GM12872 (cell line): ENCODE data around the gene GRB10.

Source experiments
- TF ChIP-seq, protein P1 (sequence below): IDR thresholded peaks from 3 replicates; pipeline ENCODE4 v1.5.1; 2011; ENCODE audit warnings: low read depth, mild to moderate bottlenecking, low read length, moderate library complexity; ENCODE audit not compliant: insufficient read depth

Gene GRB10

DNA sequence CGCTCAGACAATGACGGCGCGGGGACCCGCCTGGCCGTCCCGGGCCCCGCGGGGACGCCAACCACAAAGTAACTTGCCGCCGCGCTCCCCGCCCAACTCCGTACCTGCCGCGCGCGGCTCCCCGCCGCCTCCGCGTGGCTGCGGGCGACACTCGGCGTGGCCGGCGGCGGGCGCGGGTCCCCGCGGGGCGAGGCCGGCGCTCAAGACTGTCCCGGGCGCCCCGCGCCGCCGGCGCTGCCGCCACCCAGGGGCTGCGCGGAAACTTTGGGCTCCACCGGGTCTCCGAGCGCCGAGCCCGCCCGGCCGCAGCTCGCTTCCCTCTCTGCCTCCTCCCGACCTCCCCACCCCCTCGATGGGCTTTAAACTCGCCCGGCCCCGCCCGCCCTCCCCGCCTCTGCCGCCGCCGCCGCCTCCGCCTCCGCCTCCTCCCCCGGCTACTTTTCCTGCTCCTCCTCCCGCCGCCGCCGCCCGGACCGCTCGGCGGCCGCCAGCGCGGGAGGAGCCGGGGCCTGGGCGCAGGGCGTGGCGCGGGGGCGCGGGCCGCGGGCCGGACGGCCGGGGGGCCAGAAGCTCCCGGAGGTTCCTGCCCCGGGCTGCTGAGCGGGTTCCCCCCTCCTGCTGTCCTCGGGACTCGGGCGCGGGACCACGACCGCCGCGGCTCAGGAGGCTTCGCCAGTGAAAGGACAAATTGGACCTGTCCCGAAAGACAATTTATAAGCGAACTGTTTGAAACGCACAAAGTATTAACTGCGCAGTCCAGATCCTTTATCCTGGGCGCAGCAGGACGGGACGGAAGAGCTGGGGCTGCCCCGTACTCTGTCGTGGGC is 10.6 kb upstream of the GRB10 start:
- TF ChIP-seq, protein P1, sequence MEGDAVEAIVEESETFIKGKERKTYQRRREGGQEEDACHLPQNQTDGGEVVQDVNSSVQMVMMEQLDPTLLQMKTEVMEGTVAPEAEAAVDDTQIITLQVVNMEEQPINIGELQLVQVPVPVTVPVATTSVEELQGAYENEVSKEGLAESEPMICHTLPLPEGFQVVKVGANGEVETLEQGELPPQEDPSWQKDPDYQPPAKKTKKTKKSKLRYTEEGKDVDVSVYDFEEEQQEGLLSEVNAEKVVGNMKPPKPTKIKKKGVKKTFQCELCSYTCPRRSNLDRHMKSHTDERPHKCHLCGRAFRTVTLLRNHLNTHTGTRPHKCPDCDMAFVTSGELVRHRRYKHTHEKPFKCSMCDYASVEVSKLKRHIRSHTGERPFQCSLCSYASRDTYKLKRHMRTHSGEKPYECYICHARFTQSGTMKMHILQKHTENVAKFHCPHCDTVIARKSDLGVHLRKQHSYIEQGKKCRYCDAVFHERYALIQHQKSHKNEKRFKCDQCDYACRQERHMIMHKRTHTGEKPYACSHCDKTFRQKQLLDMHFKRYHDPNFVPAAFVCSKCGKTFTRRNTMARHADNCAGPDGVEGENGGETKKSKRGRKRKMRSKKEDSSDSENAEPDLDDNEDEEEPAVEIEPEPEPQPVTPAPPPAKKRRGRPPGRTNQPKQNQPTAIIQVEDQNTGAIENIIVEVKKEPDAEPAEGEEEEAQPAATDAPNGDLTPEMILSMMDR, result no peak

DNA sequence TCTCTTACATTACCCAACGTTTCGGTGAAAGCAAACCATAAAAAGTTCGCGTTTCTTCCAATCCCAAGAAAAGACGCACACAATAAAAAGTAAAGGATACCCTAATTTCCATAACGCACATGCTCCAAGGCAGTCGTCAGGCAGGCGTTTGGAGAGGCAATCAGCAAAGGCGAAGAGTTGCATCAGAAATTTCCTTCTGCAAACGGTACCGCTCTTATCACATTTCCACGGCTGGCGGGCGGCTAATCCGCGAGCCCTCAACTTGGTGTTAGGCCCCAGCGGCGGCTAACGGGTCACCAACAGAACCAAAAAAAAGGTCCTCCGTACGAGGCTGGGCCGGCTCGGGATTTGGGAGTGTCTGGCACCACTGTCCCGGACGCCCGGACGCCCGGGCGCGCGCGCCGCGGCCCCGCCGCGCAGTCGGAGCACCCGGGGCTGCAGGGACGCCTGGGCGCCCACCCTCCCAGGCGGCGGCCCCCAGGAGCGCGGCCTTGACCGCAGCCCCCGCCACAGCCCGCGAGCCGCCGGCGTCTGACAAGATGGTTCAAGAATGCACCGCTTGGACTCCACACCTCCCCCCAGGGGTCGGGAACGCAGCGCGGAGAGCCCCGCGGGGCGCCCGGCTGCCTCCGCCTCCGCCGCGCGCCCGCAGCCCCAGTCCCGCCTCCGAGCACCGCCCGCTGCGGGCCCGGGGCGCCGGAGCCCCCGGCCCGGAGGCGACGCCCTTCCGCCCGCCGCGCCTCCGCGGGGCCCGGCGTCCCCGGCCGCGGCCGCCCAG is 9.8 kb upstream of the GRB10 start:
- TF ChIP-seq, protein P1, result no peak

DNA sequence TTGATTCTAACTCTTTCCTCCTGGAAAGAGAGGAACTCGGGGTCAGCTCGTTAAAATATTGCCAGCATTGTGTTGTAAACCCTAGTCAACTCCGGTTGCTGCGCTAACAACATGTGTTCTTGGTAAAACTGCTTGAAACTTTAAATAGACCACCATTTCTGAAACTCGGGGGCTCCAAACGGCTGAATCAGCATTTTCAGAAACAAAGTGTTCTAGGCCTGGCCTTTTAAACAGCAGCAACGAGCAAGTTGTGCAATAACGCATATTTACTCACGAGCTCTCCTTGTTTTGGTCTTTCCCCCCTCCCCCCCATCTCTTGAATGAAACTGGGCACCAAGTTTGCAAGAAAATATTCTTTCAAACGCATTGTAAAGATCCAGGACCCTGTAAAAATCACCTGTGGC is 9.2 kb upstream of the GRB10 start:
- TF ChIP-seq, protein P1, result no peak

DNA sequence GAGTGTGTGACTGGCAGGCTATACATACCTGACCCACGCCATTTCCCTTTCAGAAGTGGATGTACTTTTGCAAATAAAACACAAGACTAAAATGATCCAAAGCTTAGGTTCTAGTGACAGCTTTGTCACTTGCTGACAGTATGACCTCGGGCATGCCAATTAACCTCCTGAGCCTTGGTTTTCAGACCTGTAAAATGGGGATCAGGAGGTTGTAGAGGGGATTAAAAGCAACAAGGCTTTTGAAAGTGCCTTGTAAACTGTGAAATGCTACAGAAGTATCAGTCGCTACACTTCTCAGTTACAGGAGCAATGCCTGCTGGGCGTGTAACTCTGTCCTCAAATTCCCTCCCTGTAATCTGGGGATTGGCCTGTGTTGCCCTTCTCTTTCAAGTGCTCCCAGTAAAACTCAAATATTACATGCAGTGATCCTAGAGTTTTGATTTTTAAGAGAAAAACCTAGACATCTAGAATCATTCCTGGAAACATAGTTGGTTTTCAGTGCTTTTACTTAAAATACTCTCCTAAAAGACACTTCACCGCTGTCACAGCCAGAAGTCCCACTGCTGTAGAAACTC is 8.8 kb upstream of the GRB10 start:
- TF ChIP-seq, protein P1, result no peak

DNA sequence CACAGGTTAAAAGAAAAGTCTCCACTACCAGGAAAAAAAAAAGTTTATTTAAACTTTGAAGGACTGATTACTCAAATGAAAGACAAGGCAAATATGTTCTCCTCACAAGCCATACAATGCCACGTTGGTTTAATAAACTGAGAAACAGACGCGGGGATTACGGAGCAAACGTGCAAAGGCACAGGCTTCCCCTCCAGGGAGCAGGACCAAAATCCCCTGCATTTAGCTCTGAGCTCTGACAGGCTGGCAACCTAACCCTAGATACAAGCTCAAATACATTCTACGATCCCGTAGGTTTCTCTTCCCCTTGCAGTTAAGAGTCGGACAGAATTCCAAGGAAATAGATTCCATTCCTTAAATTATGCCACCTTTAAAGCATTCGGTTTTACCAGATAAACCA is 7.7 kb upstream of the GRB10 start:
- TF ChIP-seq, protein P1, result no peak

DNA sequence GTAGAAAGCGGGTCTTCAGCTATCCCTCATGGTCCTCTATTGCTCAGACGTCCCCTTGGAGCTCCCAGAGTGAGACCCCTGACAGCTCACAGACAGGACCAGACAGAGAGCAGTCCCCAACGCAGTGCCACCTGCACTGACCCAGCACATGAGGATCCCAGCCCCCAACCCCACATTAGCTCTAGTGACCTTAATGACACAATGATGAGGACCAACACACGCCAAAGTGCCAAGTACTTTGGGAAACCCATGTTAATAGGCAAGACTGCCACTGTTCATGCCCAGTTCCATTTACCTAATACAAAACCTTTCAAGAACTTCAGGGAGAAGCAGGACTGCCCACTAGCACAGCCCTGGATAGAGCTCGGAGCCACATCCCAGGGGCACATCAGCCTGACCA is 5.7 kb upstream of the GRB10 start:
- TF ChIP-seq, protein P1, result no peak

DNA sequence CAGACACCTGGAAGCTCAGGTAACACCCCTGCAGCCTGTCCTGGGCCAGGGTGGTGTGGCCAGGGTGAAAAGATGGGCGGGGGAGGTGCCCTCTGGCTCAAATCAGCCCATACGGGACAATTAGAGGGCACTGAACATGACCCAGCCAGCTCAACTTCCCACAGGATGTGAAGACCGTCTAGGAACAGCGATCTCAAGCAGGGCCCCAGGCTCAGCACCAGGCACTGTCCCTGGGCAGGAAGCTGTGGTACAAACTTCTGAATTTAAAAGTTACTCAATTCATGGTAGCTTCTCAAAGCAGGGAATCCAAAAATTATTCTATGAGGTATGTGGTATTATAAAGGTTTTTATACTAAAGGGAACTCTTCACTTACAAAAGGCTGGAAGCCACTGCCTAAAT is 5.1 kb upstream of the GRB10 start:
- TF ChIP-seq, protein P1, result no peak
